H1 (cell line): ENCODE data around the gene BEST3. TPM values are rescaled to one million over a fixed set of nuclear protein-coding genes. Genes with fewer than 3 reads are reported as not detected.
A peak's percentile ranks its signal among the peaks of the same experiment; 100 is the strongest.

ENCODE experiments used
- CTCF ChIA-PET: fragments of 300-600 bp; sonication (Branson Sonifier 250); formaldehyde crosslinking; loops from one replicate; lab custom pipeline; 2021; ENCODE audit not compliant: partially characterized antibody; lab: Charles Lee
- POLR2A ChIA-PET: fragments of 300-600 bp; sonication (Branson Sonifier 250); formaldehyde crosslinking; loops from one replicate; lab custom pipeline; 2021; ENCODE audit warnings: inconsistent platforms; ENCODE audit not compliant: partially characterized antibody; lab: Charles Lee
- DNase-seq, 2 experiments: peaks; one replicate each; pipeline versions ENCODE4 v3.0.0 to v3.0.0-alpha.2; 2010 to 2022; ENCODE audit warnings: low spot score in 2 of 2, low read depth in 1 of 2, mixed read lengths in 1 of 2
- FAIRE-seq: peaks from 2 replicates; lab custom pipeline; 2011; peaks lifted over from hg19 to GRCh38; lab: Jason Lieb, UNC
- H2AFZ ChIP-seq: 2 replicates; pipeline ENCODE4 v1.8.1; 2012; ENCODE audit warnings: low read length, inconsistent platforms
- H2AK5ac ChIP-seq: 2 replicates; pipeline ENCODE4 v1.6.1; 2013; ENCODE audit warnings: low read depth, low read length
- H2BK120ac ChIP-seq: replicated peaks from 2 replicates; pipeline ENCODE3; 2013; ENCODE audit warnings: low read depth, low read length, inconsistent platforms
- H2BK12ac ChIP-seq: 2 replicates; pipeline ENCODE4 v1.6.1; 2013; ENCODE audit warnings: low read depth, low read length
- H2BK15ac ChIP-seq: 2 replicates; pipeline ENCODE4 v1.6.1; 2013; ENCODE audit warnings: low read length
- H2BK20ac ChIP-seq: 2 replicates; pipeline ENCODE4 v1.6.1; 2013; ENCODE audit warnings: low read length
- H2BK5ac ChIP-seq: 2 replicates; pipeline ENCODE4 v1.6.1; 2013; ENCODE audit warnings: low read depth, low read length
- H3K14ac ChIP-seq: 2 replicates; pipeline ENCODE4 v1.6.1; 2013; ENCODE audit warnings: inconsistent platforms; ENCODE audit not compliant: insufficient read length
- H3K18ac ChIP-seq: 2 replicates; pipeline ENCODE4 v1.6.1; 2013; ENCODE audit warnings: low read length; ENCODE audit errors: extremely low read depth
- H3K23ac ChIP-seq: 2 replicates; pipeline ENCODE4 v1.6.1; 2013; ENCODE audit warnings: inconsistent platforms; ENCODE audit not compliant: insufficient read length
- H3K23me2 ChIP-seq: 2 replicates; pipeline ENCODE4 v1.6.1; 2013; ENCODE audit warnings: low read depth, low read length
- H3K27ac ChIP-seq: 2 replicates; pipeline ENCODE4 v1.6.1; 2011; ENCODE audit warnings: low read depth, low read length, inconsistent platforms
- H3K27me3 ChIP-seq, 4 experiments: replicated peaks in 1 of 4; 1 replicate in 1 of 4; 2 replicates in 3 of 4; pipeline versions ENCODE4 v1.6.1 to v1.8.1; 2011 to 2013; ENCODE audit warnings: low read length in 3 of 4, mild to moderate bottlenecking in 3 of 4, inconsistent platforms in 2 of 4, mixed read lengths in 2 of 4, moderate library complexity in 1 of 4; ENCODE audit not compliant: control insufficient read depth in 3 of 4, insufficient read depth in 3 of 4; ENCODE audit errors: extremely low read depth in 1 of 4
- H3K36me3 ChIP-seq, 4 experiments: 2 replicates each; pipeline versions ENCODE4 v1.6.1 to v1.8.1; 2011 to 2013; ENCODE audit warnings: mild to moderate bottlenecking in 4 of 4, low read length in 3 of 4, moderate library complexity in 2 of 4, control low read depth in 1 of 4, inconsistent platforms in 1 of 4; ENCODE audit not compliant: insufficient read depth in 4 of 4, control insufficient read depth in 2 of 4
- H3K4ac ChIP-seq: replicated peaks from 2 replicates; pipeline ENCODE3; 2013; ENCODE audit warnings: low read length, low read depth, mixed read lengths, inconsistent platforms; ENCODE audit not compliant: insufficient read length
- H3K4me1 ChIP-seq, 4 experiments: replicated peaks in 1 of 4; 1 replicate in 1 of 4; 2 replicates in 3 of 4; pipeline versions ENCODE4 v1.6.1 to v1.8.1; 2011 to 2013; ENCODE audit warnings: low read length in 3 of 4, inconsistent platforms in 2 of 4, mixed read lengths in 1 of 4; ENCODE audit not compliant: insufficient read depth in 4 of 4, control insufficient read depth in 3 of 4
- H3K4me2 ChIP-seq, 2 experiments: 2 replicates each; pipeline versions ENCODE4 v1.6.1 to v1.8.1; 2011 to 2013; ENCODE audit warnings: low read depth in 2 of 2, low read length in 2 of 2, control low read depth in 1 of 2, inconsistent platforms in 1 of 2, mild to moderate bottlenecking in 1 of 2; ENCODE audit not compliant: insufficient read depth in 1 of 2
- H3K4me3 ChIP-seq, 4 experiments: fragments of 200-600, 300-600 bp in 1 of 4; sonication (generic), shearing (Covaris generic), sonication (Bioruptor Twin) in 1 of 4; 2 replicates each; pipeline versions ENCODE4 v1.5.1 to v1.8.1; 2011 to 2016; ENCODE audit warnings: low read length in 4 of 4, low read depth in 3 of 4, control low read depth in 2 of 4, inconsistent platforms in 2 of 4, mild to moderate bottlenecking in 2 of 4, mixed read lengths in 1 of 4, moderate library complexity in 1 of 4; ENCODE audit not compliant: insufficient read depth in 2 of 4; ENCODE audit errors: extremely low read depth in 1 of 4
- H3K56ac ChIP-seq: replicated peaks from 2 replicates; pipeline ENCODE3; 2013; ENCODE audit warnings: low read depth, mild to moderate bottlenecking, mixed read lengths, low read length, inconsistent platforms; ENCODE audit not compliant: insufficient read length
- H3K79me1 ChIP-seq: 2 replicates; pipeline ENCODE4 v1.6.1; 2013; ENCODE audit warnings: low read depth, low read length, control low read depth
- H3K79me2 ChIP-seq, 2 experiments: 2 replicates each; pipeline versions ENCODE4 v1.6.1 to v1.8.1; 2012 to 2013; ENCODE audit warnings: low read length in 2 of 2, mild to moderate bottlenecking in 2 of 2, inconsistent platforms in 1 of 2; ENCODE audit not compliant: insufficient read depth in 2 of 2, control insufficient read depth in 1 of 2
- H3K9ac ChIP-seq, 4 experiments: replicated peaks in 1 of 4; 1 replicate in 1 of 4; 2 replicates in 3 of 4; pipeline versions ENCODE4 v1.6.1 to v1.8.1; 2011 to 2013; ENCODE audit warnings: low read depth in 3 of 4, low read length in 3 of 4, control low read depth in 2 of 4, mild to moderate bottlenecking in 2 of 4, moderate library complexity in 2 of 4, inconsistent platforms in 1 of 4; ENCODE audit errors: extremely low read depth in 1 of 4
- H3K9me3 ChIP-seq, 2 experiments: 2 replicates each; pipeline versions ENCODE4 v1.6.1 to v1.8.1; 2012 to 2013; ENCODE audit warnings: mild to moderate bottlenecking in 2 of 2, moderate library complexity in 2 of 2, control low read depth in 1 of 2, inconsistent platforms in 1 of 2, low read depth in 1 of 2, low read length in 1 of 2, mixed read lengths in 1 of 2; ENCODE audit not compliant: insufficient read depth in 2 of 2
- H4K20me1 ChIP-seq, 2 experiments: replicated peaks in 1 of 2; 2 replicates each; pipeline versions ENCODE3 to v1.8.1; 2011 to 2013; ENCODE audit warnings: inconsistent platforms in 2 of 2, low read length in 2 of 2, mild to moderate bottlenecking in 1 of 2; ENCODE audit not compliant: insufficient read depth in 2 of 2, control insufficient read depth in 1 of 2
- H4K5ac ChIP-seq: 2 replicates; pipeline ENCODE4 v1.6.1; 2013; ENCODE audit warnings: low read length, low read depth, mixed read lengths, inconsistent platforms; ENCODE audit not compliant: insufficient read length
- H4K8ac ChIP-seq: 2 replicates; pipeline ENCODE4 v1.8.0; 2013; ENCODE audit warnings: mild to moderate bottlenecking, moderate library complexity, low read length, inconsistent platforms; ENCODE audit not compliant: insufficient read depth; ENCODE audit errors: extremely low read depth
- H4K91ac ChIP-seq: replicated peaks from 2 replicates; pipeline ENCODE3; 2013; ENCODE audit warnings: low read length, mixed read lengths, inconsistent platforms; ENCODE audit not compliant: insufficient read length
- RAD21 ChIP-seq, 2 experiments: IDR thresholded peaks in 1 of 2; conservative IDR thresholded peaks in 1 of 2; 2 replicates each; pipeline ENCODE4 v1.6.1; 2011; ENCODE audit warnings: low read depth in 2 of 2, low read length in 2 of 2, improper control_type of control experiment in 1 of 2, inconsistent platforms in 1 of 2, mild to moderate bottlenecking in 1 of 2, moderate library complexity in 1 of 2
- SP1 ChIP-seq: IDR thresholded peaks from 2 replicates; pipeline ENCODE4 v1.6.1; 2011; ENCODE audit warnings: low read depth, low read length
- WGBS, 2 experiments: shearing (Covaris generic) in 1 of 2; methylation state at CpG; one replicate each; pipeline versions ENCODE4 v1.1.6 to v1.1.7; 2013 to 2015; ENCODE audit warnings: low lambda C conversion rate in 2 of 2, mixed read lengths in 2 of 2, inconsistent platforms in 1 of 2, low coverage in 1 of 2, missing lambda C conversion rate in 1 of 2; ENCODE audit not compliant: insufficient replicate concordance in 2 of 2, insufficient coverage in 1 of 2, insufficient read length in 1 of 2; ENCODE audit errors: extremely low coverage in 1 of 2, missing lambda C conversion rate in 1 of 2; 5-methylcytosine and 5-hydroxymethylcytosine counted together
- polyA plus RNA-seq, 7 experiments: library from polyadenylated mRNA; depleted of rRNA in 3 of 7; stranded (reverse) in 5 of 7; unstranded in 2 of 7; fragments of >200 nt in 5 of 7; fragments of 200-250 nt in 2 of 7; gene quantifications; 1 replicate in 5 of 7; 2 replicates in 1 of 7; 4 replicates in 1 of 7; pipeline versions ENCODE4 v1.2.1 to v1.2.3, GENCODE V29; 2011 to 2013; ENCODE audit warnings: missing spikeins in 2 of 7, mixed read lengths in 2 of 7
- total RNA-seq: library from RNA; stranded (reverse); fragmentation: NEBNext Ultra II Directional; extraction: Animal tissue kit (Norgen Biotek cat#: 25700); gene quantifications from 2 replicates; pipeline ENCODE4 v1.2.1, GENCODE V29; 2021

BEST3 gene
- total and polyA plus RNA-seq, 2 of the 8 experiments (the other 6 are each of a cell fraction or from before 2014, with no cell fraction given): 0.17 TPM; not detected in 1

DNA sequence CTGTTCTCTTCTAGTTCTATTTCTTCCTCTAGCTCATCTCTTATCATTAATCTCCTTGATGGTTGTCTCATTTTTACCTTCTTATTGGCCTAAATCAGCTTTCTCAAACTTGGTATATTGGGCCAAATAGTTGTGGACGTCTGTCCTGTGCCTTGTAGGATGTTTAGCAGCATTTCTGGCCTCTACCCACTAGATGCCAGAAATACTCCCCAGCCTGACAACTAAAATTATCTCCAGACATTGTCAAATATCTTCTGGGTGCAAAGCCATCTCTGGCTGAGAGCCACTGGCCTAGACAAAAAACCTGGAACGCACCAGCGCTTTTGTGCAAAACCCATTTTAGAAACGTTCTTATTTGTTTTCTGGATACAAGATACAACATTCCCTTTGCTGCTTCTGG is 49.6 kb downstream of the BEST3 start:
- no peaks in the 10 kb centered on the region for H3K36me3 ChIP-seq
- no peak overlapping the region for H2BK12ac ChIP-seq
- H3K14ac ChIP-seq: no peak overlapping the region
- no peak overlapping the region for H3K23ac ChIP-seq
- H2BK15ac ChIP-seq: no peak overlapping the region
- ChIA-PET CTCF (interaction anchor here (0.6 to 1.3 kb wide), 3 partner anchors 9 to 1081 kb away, joined by 3 to 9 read pairs (median 3); no protein-coding TSS in a partner anchor), POLR2A (no interaction called here)
- no peaks in the 10 kb centered on the region for H3K79me1 ChIP-seq
- H2AFZ ChIP-seq: no peak overlapping the region
- H3K79me2 ChIP-seq: no peaks in the 10 kb centered on the region
- no peak overlapping the region for H2AK5ac ChIP-seq
- H3K18ac ChIP-seq: no peak overlapping the region
- no peak overlapping the region for H3K9ac ChIP-seq
- H3K4me3 ChIP-seq: no peak overlapping the region
- no peak overlapping the region for H3K4me2 ChIP-seq
- no peaks in the 10 kb centered on the region for H3K23me2 ChIP-seq
- H4K8ac ChIP-seq: no peak overlapping the region
- no peak overlapping the region for H4K5ac ChIP-seq
- FAIRE-seq: no peak
- WGBS, 2 experiments: 56% methylated on average over 4 of the region's 4 CpGs; no CpG with 5 or more reads in 1 of the 2 experiments
- no peaks in the 10 kb centered on the region for H3K4me1 ChIP-seq
- H2BK20ac ChIP-seq: no peak overlapping the region
- no peak overlapping the region for H4K91ac ChIP-seq
- TF ChIP-seq SP1: no peak
- peak in 1 of 2 experiments; percentile 25; a peak in 1 of 4 replicates for TF ChIP-seq RAD21 (IDR thresholded peaks at IDR 0.05 in 1 of 2, conservative IDR thresholded peaks at IDR 0.05 in 1 of 2; ENCODE audit: low read depth in 2 of 2, low read length in 2 of 2)
- no peak overlapping the region for H3K27ac ChIP-seq
- no peak overlapping the region for H2BK5ac ChIP-seq
- no peaks in the 10 kb centered on the region for H4K20me1 ChIP-seq
- H3K4ac ChIP-seq: no peak overlapping the region
- DNase-seq: no peak
- H3K56ac ChIP-seq: no peak overlapping the region
- no peaks in the 10 kb centered on the region for H3K9me3 ChIP-seq
- H3K27me3 ChIP-seq: peaks cover 0 to under 1% (median 0%) of the 10 kb centered on the region in 4 experiments; a peak in 1 of 7 replicates
- H2BK120ac ChIP-seq: no peak overlapping the region
